Lower leg skin (tissue), 4 donors: ENCODE results near the gene UGT1A9. TPM values are rescaled to one million over a fixed set of nuclear protein-coding genes. Genes with fewer than 3 reads are reported as not detected.
"Not testable (repeated sequence)": the region's sequence is repeated elsewhere in the genome, so short reads cannot be mapped to it uniquely, and the experiment has no call there.

Experiments used
- DNase-seq, 2 donors: peaks; one replicate each; pipeline ENCODE4 v3.0.0-alpha.2; 2019; ENCODE audit warnings: low spot score in 2 of 2
- H3K4me3 ChIP-seq: fragments of 200-600 bp; sonication (generic); 2 replicates; pipeline ENCODE4 v1.5.1; 2017; ENCODE audit warnings: mild to moderate bottlenecking, low read depth; ENCODE audit not compliant: poor library complexity, severe bottlenecking
- POLR2A ChIP-seq, 2 donors: fragments of 450-650 bp; IDR thresholded peaks; one replicate each; pipeline ENCODE4 v1.6.1; 2016 to 2017; ENCODE audit warnings: antibody characterized with exemption in 2 of 2, mild to moderate bottlenecking in 1 of 2, moderate library complexity in 1 of 2
- WGBS, 2 donors: methylation state at CpG; one replicate each; pipeline ENCODE4 v1.1.5; 2018; 5-methylcytosine and 5-hydroxymethylcytosine counted together
- intact Hi-C: fragments of 100-400 bp; cut with DNase I; formaldehyde crosslinking; loops from one replicate; pipeline ENCODE4 v1.15.0; 2023; ENCODE audit warnings: low total_unique reads
- total RNA-seq, 4 donors: library from RNA; depleted of rRNA; stranded (reverse); fragments of >200 nt; gene quantifications; one replicate each; pipeline ENCODE4 v1.1.0, GENCODE V29; 2016
- TF ChIP-seq, protein P1 (sequence below), 3 donors: fragments of 450-650 bp; IDR thresholded peaks; one replicate each; pipeline ENCODE4 v1.5.1; 2016; ENCODE audit warnings: antibody characterized with exemption in 3 of 3, mild to moderate bottlenecking in 3 of 3, moderate library complexity in 2 of 3

UGT1A9 gene
- total RNA-seq, 4 donors from 2014 or later: not detected

DNA sequence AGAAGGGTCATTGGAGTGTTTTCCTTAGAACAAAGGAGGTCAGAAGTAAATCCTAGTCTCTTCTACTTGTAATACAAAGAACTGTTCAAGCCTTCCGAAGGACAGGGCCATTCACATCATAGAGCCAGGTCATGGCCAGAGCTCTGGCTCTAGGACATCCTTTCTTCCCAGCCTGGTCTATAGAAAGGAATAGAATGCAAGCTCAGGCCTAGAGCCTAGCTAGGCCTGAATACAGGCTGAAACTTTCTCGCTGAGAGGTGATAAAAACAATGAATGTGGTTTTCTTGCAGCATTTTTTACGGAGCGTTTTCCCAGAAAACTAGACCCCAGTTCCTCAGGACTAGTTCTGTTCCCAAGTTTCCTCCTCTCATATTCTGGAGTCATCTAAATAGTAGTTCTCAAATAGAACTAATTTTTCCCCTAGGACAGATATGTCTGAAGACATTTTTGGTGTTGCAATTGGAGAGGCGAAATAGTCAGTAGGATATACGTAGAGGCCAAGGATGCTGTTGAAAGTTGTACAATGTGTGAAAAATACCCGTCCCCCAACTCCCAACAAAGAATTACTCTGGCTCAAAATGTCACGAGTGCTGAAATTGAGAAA is 27.8 kb downstream of the UGT1A9 start:
- 89 to 90% methylated on average over 8 of the region's 8 CpGs for WGBS, 2 donors
- intact Hi-C loops: no loop called here
- TF ChIP-seq POLR2A (IDR thresholded peaks at IDR 0.05): no peak
- no peak overlapping the region for H3K4me3 ChIP-seq
- DNase-seq: no peak

DNA sequence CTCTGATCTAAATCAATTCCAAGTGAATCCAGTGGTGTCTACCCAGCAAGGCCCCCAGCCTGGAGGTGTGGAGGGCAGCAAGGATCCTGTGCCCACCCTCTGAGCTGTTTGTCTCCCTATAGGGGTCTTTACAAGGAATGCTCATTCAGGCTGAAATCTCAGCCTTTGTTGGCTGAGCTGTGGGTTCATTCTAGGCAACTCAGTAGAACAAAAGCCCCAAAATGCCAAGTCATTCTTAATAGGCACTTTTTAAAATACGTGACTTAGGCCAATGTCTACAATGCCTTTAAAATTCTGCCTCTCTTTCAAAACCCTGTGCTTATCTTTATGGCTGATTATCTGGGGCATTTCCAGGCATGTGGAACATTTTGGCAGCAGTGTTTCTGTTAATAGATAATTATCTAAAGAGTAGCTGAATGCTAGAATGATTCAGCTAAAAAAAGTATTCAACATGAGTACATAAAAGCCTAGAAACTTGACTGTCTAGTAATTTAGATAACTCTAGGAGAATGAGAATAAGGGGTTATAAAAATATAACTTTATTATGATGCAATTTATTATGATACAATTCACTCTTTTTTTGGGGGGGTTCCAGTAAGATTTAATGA is 28.4 kb downstream of the UGT1A9 start:
- H3K4me3 ChIP-seq: no peak overlapping the region
- intact Hi-C loops: no loop called here
- DNase-seq: no peak
- 18 to 32% methylated on average over 1 of the region's 1 CpG for WGBS, 2 donors
- no peak for TF ChIP-seq POLR2A (IDR thresholded peaks at IDR 0.05)
- TF ChIP-seq, protein P1, sequence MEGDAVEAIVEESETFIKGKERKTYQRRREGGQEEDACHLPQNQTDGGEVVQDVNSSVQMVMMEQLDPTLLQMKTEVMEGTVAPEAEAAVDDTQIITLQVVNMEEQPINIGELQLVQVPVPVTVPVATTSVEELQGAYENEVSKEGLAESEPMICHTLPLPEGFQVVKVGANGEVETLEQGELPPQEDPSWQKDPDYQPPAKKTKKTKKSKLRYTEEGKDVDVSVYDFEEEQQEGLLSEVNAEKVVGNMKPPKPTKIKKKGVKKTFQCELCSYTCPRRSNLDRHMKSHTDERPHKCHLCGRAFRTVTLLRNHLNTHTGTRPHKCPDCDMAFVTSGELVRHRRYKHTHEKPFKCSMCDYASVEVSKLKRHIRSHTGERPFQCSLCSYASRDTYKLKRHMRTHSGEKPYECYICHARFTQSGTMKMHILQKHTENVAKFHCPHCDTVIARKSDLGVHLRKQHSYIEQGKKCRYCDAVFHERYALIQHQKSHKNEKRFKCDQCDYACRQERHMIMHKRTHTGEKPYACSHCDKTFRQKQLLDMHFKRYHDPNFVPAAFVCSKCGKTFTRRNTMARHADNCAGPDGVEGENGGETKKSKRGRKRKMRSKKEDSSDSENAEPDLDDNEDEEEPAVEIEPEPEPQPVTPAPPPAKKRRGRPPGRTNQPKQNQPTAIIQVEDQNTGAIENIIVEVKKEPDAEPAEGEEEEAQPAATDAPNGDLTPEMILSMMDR (IDR thresholded peaks at IDR 0.05): no peak

DNA sequence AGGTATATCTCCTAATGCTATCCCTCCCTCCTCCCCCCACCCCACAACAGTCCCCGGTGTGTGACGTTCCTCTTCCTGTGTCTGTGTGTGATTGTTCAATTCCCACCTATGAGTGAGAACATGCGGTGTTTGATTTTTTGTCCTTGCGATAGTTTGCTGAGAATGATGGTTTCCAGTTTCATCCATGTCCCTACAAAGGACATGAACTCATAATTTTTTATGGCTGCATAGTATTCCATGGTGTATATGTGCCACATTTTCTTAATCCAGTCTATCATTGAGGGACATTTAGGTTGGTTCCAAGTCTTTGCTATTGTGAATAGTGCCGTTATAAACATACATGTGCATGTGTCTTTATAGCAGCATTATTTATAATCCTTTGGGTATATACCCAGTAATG is 29.1 kb downstream of the UGT1A9 start:
- intact Hi-C loops, DNase-seq, H3K4me3 ChIP-seq: not testable (repeated sequence)
- WGBS, 2 donors: 89 to 96% methylated on average over 5 of the region's 5 CpGs

DNA sequence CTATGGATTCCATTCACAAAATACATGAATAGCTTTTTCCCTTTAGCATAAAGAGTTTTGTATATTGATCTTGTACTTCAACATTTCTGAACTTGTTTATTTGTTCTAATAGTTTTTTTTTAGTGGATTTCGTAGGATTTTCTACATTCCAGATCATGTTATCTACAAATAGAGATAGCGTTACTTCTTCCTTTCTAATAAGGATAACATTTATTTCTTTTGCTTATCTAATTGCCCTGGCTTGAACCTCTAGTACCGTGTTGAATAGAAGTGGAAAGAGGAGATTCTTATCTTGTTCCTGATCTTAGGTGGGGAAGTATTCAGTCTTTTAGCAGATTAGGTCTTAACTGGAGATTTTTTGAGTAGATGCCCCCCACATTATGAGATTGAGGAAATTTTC is 30.5 kb downstream of the UGT1A9 start:
- TF ChIP-seq POLR2A (IDR thresholded peaks at IDR 0.05): no peak
- TF ChIP-seq, protein P1 (IDR thresholded peaks at IDR 0.05): no peak
- WGBS, 2 donors: 58 to 62% methylated on average over 3 of the region's 3 CpGs
- H3K4me3 ChIP-seq: no peak overlapping the region
- intact Hi-C loops: no loop called here
- DNase-seq: no peak

DNA sequence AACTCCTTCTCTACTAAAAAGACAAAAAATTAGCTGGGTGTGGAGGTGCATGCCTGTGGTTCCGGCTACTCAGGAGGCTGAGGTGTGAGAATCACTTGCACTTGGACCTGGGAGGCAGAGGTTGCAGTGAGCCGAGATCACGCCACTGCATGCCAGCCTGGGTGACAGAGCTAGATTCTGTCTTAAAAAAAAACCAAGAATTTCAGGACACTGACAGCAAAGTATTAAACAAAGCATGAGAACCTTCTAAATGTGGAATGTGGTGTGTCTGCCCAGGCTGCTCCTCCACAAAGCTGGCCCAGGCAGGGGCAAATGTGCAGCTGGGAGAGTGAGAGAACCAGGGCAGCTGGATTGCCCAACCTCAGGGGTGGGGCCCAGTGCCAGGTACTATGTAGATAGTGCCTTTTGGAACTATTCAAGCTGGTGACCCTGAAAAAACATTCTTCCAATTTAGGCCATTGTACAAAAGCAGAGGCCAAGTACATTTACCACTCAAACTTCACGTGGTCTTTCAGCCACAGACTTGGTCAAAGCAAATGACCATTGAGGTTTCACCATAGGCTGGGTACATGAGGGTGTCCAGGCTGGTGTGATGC is 34.3 kb downstream of the UGT1A9 start:
- peak in 1 of 2 donors; percentile 78 for DNase-seq
- TF ChIP-seq POLR2A (IDR thresholded peaks at IDR 0.05): no peak
- TF ChIP-seq, protein P1 (IDR thresholded peaks at IDR 0.05): no peak
- 41 to 49% methylated on average over 4 of the region's 4 CpGs for WGBS, 2 donors
- intact Hi-C loops: no loop called here
- H3K4me3 ChIP-seq: no peak overlapping the region

- intact Hi-C loops: no loop called here
- H3K4me3 ChIP-seq: no peak overlapping the region
- TF ChIP-seq, protein P1 (IDR thresholded peaks at IDR 0.05): no peak
- no peak for TF ChIP-seq POLR2A (IDR thresholded peaks at IDR 0.05)
- 17 to 71% methylated on average over 1 of the region's 1 CpG for WGBS, 2 donors
- peak in 1 of 2 donors; percentile 45 for DNase-seq
Observed at GRCh38 chr2:233706720-233707119, 35.0 kb downstream of the UGT1A9 start.
